Choroid plexus epithelial cell (primary cell): ENCODE data around the gene FANCC.
A peak's percentile ranks its signal among the peaks of the same experiment; 100 is the strongest.

Experiments
- DNase-seq: peaks from one replicate; pipeline ENCODE4 v3.0.0-alpha.2; 2010; ENCODE audit warnings: low read depth
- H3K4me3 ChIP-seq: 2 replicates; pipeline ENCODE4 v1.5.1; 2011; ENCODE audit warnings: low read depth, mild to moderate bottlenecking, control low read depth, low read length, moderate library complexity
- TF ChIP-seq, protein P1 (sequence below): conservative IDR thresholded peaks from 2 replicates; pipeline ENCODE4 v1.5.1; 2011; ENCODE audit warnings: low read depth, mild to moderate bottlenecking, control low read depth, inconsistent platforms, low read length, moderate library complexity

The FANCC gene

DNA sequence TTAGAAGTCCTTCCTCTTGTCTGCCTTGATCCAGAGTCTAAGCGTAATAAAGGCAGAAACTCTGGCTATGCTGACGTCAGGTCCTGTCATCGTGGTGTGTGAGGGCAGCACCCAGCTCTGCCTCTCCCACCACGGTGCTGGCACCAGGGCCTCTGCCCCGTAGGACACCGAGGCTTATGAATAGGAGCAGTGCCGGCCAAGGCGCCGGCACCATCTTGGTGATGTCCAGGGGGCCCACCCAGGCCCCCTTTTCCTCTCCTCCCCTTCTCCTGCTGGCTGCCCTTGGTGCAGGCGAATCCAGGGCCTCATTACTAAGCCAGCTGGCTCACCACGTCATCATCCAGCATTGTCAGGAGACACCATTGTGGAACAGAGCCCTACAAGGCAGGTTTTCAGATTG lies 252.3 kb downstream of the FANCC start:
- DNase-seq, result no peak
- TF ChIP-seq, protein P1, sequence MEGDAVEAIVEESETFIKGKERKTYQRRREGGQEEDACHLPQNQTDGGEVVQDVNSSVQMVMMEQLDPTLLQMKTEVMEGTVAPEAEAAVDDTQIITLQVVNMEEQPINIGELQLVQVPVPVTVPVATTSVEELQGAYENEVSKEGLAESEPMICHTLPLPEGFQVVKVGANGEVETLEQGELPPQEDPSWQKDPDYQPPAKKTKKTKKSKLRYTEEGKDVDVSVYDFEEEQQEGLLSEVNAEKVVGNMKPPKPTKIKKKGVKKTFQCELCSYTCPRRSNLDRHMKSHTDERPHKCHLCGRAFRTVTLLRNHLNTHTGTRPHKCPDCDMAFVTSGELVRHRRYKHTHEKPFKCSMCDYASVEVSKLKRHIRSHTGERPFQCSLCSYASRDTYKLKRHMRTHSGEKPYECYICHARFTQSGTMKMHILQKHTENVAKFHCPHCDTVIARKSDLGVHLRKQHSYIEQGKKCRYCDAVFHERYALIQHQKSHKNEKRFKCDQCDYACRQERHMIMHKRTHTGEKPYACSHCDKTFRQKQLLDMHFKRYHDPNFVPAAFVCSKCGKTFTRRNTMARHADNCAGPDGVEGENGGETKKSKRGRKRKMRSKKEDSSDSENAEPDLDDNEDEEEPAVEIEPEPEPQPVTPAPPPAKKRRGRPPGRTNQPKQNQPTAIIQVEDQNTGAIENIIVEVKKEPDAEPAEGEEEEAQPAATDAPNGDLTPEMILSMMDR, result no peak
- no peak overlapping the region for H3K4me3 ChIP-seq

GRCh38 chr9:95063300-95063699 lies 254.2 kb downstream of the FANCC start:
- DNase-seq, result no peak
- no peak overlapping the region for H3K4me3 ChIP-seq
- TF ChIP-seq, protein P1, result no peak

GRCh38 chr9:95062596-95063065 lies 254.9 kb downstream of the FANCC start:
- TF ChIP-seq, protein P1, result no peak
- no peak for DNase-seq
- H3K4me3 ChIP-seq, result no peak overlapping the region

DNA sequence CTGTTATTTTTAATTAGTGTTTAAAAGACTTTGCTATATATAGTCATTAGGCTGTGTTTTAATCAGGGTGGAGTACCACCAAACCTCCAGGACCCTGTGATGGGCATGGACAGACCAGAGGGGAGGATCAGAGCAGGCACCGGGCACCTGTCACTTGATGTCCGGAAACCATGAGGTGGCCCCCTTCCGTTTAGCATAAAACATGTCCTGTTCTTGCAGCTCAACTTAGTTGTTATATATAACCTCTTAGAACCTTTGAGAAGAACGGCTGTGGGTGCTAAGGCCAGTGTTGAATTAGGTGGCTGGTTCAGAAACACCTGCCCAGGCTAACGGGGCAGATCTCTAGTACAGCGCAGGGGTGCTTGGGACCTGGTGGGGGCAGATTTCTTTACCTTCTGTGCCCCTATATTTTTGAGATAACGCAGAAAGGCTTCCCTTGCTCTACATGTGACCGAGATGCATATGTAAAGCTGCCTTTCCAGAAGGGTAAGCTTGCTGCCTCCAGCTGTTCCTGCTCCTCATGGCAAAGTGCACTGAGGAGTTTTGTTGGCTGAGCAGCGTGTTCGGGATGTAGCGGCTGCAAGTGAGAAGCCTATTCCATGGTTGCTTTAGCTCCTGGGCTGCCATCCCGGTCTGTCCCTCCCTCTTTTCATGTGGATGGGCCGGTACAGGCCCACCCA lies 255.5 kb downstream of the FANCC start:
- no peak overlapping the region for H3K4me3 ChIP-seq
- DNase-seq, result no peak
- TF ChIP-seq, protein P1, result no peak

DNA sequence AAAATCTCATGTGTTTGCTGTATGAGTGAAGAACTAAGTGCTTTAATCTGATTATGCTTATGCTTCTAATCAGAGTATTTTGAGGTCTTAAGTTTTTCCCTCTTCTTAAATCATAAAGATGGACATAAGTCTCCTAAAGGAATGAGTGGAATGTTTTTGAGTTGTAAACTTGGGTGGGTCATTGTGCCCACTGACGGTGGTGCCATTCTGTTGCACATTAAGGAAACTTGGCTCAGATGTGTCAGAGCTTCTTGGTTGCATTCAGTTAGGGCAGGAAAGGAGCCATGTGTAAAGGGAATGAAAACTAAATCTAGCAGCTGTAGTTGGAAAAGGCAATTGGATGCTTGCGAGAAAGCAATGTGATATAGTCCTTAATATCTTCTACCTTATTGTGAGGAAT lies 256.6 kb downstream of the FANCC start:
- no peak for DNase-seq
- H3K4me3 ChIP-seq, result no peak overlapping the region
- TF ChIP-seq, protein P1, result no peak

DNA sequence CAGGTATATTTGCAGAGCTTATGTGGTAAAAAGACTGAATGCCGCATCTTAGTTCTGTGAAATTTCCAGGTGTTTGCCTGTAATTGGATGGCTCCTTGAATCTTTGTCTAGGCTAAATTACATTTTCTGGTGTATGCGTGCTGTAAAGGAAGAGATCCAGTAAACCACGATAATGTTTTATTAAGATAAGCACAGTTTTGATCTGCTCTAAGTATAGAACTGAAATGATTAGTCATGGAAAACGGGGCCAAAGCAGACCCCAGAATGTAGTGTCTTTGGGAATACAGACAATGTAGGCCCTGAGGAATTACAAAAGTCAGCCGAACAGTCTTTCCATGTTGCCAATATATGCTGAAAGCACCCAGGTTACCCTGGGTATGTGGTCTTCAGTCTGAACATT lies 257.3 kb downstream of the FANCC start:
- no peak overlapping the region for H3K4me3 ChIP-seq
- DNase-seq, result no peak
- TF ChIP-seq, protein P1, result no peak

GRCh38 chr9:95058795-95059386 lies 258.6 kb downstream of the FANCC start:
- no peak overlapping the region for H3K4me3 ChIP-seq
- peak; percentile 33 for DNase-seq
- TF ChIP-seq, protein P1, result no peak
